ENCODE measurements around the gene AMPD2.

Gene AMPD2

GRCh38 chr1:109630081-109630897 lies 10.7 kb downstream of the AMPD2 start:
- in situ Hi-C loops (cut with HindIII; ENCODE audit: low sequenced_read_pairs), result loop anchor here (25.0 kb wide), 1 partner anchor 132 kb away; the partner anchor contains the start of gene EPS8L3

GRCh38 chr1:109630898-109631512 lies 11.4 kb downstream of the AMPD2 start:
- in situ Hi-C loops (cut with HindIII; ENCODE audit: low sequenced_read_pairs), result loop anchor here (25.0 kb wide), 1 partner anchor 131 kb away; the partner anchor contains the start of gene EPS8L3

- in situ Hi-C loops (cut with HindIII; ENCODE audit: low sequenced_read_pairs), result loop anchor here (25.0 kb wide), 1 partner anchor 130 kb away; the partner anchor contains the start of gene EPS8L3
Measured at GRCh38 chr1:109631513-109632505, 12.2 kb downstream of the AMPD2 start.

- in situ Hi-C loops (cut with HindIII; ENCODE audit: low sequenced_read_pairs), result loop anchor here (25.0 kb wide), 1 partner anchor 129 kb away; the partner anchor contains the start of gene EPS8L3
Measured at GRCh38 chr1:109632671-109633346, 13.2 kb downstream of the AMPD2 start.

- in situ Hi-C loops (cut with HindIII; ENCODE audit: low sequenced_read_pairs), result loop anchor here (25.0 kb wide), 1 partner anchor 128 kb away; the partner anchor contains the start of gene EPS8L3
Measured at GRCh38 chr1:109634292-109634691, 14.7 kb downstream of the AMPD2 start.

GRCh38 chr1:109634771-109635750 lies 15.4 kb downstream of the AMPD2 start:
- in situ Hi-C loops (cut with HindIII; ENCODE audit: low sequenced_read_pairs), result loop anchor here (25.0 kb wide), 1 partner anchor 127 kb away; the partner anchor contains the start of gene EPS8L3

- in situ Hi-C loops (cut with HindIII; ENCODE audit: low sequenced_read_pairs), result loop anchor here (25.0 kb wide), 1 partner anchor 126 kb away; the partner anchor contains the start of gene EPS8L3
Measured at GRCh38 chr1:109635862-109636200, 16.2 kb downstream of the AMPD2 start.

GRCh38 chr1:109636201-109636952 lies 16.7 kb downstream of the AMPD2 start:
- in situ Hi-C loops (cut with HindIII; ENCODE audit: low sequenced_read_pairs), result loop anchor here (25.0 kb wide), 1 partner anchor 126 kb away; the partner anchor contains the start of gene EPS8L3

GRCh38 chr1:109637446-109637845 lies 17.8 kb downstream of the AMPD2 start:
- in situ Hi-C loops (cut with HindIII; ENCODE audit: low sequenced_read_pairs), result loop anchor here (25.0 kb wide), 1 partner anchor 125 kb away; the partner anchor contains the start of gene EPS8L3

GRCh38 chr1:109639063-109639840 lies 19.6 kb downstream of the AMPD2 start:
- in situ Hi-C loops (cut with HindIII; ENCODE audit: low sequenced_read_pairs), result loop anchor here (25.0 kb wide), 1 partner anchor 123 kb away; the partner anchor contains the start of gene EPS8L3

- in situ Hi-C loops (cut with HindIII; ENCODE audit: low sequenced_read_pairs), result loop anchor here (25.0 kb wide), 1 partner anchor 122 kb away; the partner anchor contains the start of gene EPS8L3
Measured at GRCh38 chr1:109639841-109640184, 20.2 kb downstream of the AMPD2 start.

GRCh38 chr1:109640285-109640865 lies 20.7 kb downstream of the AMPD2 start:
- in situ Hi-C loops (cut with HindIII; ENCODE audit: low sequenced_read_pairs), result loop anchor here (25.0 kb wide), 1 partner anchor 122 kb away; the partner anchor contains the start of gene EPS8L3

- in situ Hi-C loops (cut with HindIII; ENCODE audit: low sequenced_read_pairs), result loop anchor here (25.0 kb wide), 1 partner anchor 121 kb away; the partner anchor contains the start of gene EPS8L3
Measured at GRCh38 chr1:109641078-109641740, 21.6 kb downstream of the AMPD2 start.

- in situ Hi-C loops (cut with HindIII; ENCODE audit: low sequenced_read_pairs), result loop anchor here (25.0 kb wide), 1 partner anchor 120 kb away; the partner anchor contains the start of gene EPS8L3
Measured at GRCh38 chr1:109641861-109642260, 22.2 kb downstream of the AMPD2 start.

- in situ Hi-C loops (cut with HindIII; ENCODE audit: low sequenced_read_pairs), result loop anchor here (25.0 kb wide), 1 partner anchor 120 kb away; the partner anchor contains the start of gene EPS8L3
Measured at GRCh38 chr1:109642626-109643025, 23.0 kb downstream of the AMPD2 start.

All from DLD1 (cell line).